M059J (cell line): ENCODE results near the gene MTHFSD. TPM values are rescaled to one million over a fixed set of nuclear protein-coding genes. Genes with fewer than 3 reads are reported as not detected.

Source experiments
- DNase-seq: peaks from one replicate; pipeline ENCODE4 v3.0.0-alpha.2; 2012; ENCODE audit warnings: low read depth
- total RNA-seq: library from RNA; depleted of rRNA; stranded (reverse); fragments of >200 nt; shearing (Covaris generic); gene quantifications from 2 replicates; pipeline ENCODE4 v1.2.3, GENCODE V29; 2014

Gene MTHFSD
- total RNA-seq, 1 experiment from 2014 or later: 18.3 TPM

GRCh38 chr16:86530251-86531190 lies 24.5 kb downstream of the MTHFSD start:
- DNase-seq: no peak

DNA sequence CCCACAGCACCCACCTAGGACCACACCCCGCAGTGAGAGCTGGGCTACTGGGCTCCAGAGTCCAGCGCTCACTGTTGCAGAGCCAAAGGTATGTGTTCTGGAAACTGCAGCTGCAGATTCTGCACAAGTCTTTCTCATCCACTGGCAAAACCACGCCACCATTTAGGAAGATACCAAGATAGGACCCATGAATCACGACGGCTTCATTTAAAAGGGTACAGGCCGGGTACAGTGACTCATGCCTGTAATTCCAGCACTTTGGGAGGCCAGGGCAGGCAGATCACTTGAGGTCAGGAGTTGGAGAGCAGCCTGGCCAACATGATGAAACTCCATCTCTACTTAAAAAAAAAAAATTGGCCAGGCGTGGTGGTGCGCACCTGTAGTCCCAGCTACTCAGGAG lies 25.9 kb downstream of the MTHFSD start:
- DNase-seq: peak; percentile 89

DNA sequence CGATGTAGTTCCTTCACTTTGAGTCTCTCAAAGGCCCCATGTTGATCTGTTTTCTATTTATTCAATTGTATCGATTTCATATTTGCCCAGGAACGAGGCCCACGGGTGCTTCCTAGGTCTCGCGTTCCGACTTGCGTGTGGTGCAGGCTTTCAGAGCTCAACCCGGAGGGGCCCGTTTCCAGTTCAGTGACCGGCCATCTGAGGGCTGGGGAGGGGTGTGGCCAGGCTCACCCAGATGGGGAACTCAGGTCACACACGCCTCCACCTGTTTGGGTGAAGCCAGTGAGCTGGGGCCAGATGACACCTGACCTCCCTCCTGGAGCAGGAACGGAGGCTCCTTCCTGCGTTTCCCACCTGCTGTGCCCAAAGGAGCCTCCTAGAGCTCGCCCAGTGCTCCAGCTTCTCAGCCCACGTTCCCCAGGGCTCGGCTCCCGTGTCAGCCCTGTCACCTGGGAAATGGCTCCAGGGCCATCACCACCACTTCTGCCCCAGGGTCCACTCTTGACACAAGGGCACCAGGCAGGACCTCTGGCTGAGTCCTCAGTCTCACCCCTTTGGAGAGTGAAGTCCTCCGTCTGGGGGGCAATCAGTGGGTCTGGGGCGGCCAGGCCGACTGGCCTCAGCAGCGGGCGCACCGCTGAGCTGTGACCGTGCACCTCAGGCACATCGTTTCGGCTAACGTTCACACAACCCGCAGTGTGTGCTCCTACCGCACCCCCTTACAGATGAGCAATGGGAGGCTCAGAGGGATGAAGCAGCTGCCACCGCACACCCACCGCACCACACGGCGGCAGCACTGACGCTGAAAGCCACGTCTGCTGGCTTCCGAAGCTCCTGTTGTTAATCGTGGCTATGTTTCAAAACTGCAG lies 26.7 kb downstream of the MTHFSD start:
- DNase-seq: no peak

GRCh38 chr16:86527366-86527765 lies 27.7 kb downstream of the MTHFSD start:
- no peak for DNase-seq

DNA sequence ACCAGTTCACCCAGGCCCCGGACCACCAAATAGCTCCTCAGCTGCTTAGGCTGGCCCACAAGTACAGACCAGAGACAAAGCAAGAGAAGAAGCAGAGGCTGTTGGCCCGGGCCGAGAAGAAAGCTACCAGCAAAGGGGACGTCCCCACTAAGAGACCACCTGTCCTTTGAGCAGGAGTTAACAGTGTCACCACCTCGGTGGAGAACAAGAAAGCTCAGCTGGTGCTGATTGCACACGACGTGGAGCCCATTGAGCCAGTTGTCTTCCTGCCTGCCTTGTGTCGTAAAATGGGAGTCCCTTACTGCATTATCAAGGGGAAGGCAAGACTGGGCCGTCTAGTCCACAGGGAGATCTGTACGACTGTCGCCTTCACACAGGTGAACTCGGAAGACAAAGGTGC lies 29.3 kb downstream of the MTHFSD start:
- DNase-seq: no peak

- DNase-seq: no peak
Measured at GRCh38 chr16:86524029-86524428, 31.0 kb downstream of the MTHFSD start.

- no peak for DNase-seq
Measured at GRCh38 chr16:86523166-86523740, 31.8 kb downstream of the MTHFSD start.

GRCh38 chr16:86522634-86523033 lies 32.4 kb downstream of the MTHFSD start:
- no peak for DNase-seq

DNA sequence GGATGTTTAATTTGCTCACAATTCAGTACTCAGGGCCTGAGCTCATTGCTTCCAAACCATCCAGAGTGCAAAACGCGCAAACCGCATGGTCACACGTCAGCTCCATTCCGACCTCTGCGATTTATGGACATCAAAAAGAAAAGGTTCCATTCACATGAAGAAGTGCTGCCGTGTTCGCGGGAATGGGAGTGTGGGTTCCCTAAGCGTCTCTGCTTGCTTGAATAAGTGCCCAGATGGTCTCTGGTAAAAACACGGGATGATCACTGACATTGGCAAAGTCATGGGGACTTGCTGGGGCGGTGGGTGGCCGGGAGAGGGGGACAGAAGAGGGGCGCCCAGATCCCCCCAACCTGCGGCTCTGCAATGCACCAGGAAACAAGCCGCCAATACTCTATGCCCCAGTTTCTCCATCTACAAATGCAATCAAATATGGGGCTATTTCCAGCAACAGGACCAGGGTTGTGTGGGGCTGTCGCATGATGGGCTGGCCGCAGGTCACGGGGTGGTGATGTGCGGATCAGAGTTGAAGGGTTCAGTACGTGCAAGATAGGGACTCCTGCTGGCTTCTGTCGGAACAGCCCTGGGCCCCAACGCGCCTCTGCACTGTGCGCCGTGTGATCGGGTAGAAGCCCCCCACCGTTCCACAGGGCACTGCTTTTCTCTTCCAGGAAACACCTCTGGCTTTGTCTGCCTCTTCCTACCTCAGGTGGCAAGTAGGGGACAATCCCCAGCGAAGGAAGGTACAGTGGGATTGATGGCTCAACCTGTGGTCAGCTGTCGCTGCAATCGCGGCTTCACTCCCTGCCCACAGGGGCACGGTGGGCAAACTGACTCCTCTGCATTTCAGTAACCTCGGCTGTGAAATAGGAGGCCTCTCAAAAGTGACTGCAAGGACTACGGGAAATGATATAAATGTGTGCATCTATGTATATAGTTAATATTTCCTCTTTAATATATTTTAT lies 33.5 kb downstream of the MTHFSD start:
- no peak for DNase-seq

DNA sequence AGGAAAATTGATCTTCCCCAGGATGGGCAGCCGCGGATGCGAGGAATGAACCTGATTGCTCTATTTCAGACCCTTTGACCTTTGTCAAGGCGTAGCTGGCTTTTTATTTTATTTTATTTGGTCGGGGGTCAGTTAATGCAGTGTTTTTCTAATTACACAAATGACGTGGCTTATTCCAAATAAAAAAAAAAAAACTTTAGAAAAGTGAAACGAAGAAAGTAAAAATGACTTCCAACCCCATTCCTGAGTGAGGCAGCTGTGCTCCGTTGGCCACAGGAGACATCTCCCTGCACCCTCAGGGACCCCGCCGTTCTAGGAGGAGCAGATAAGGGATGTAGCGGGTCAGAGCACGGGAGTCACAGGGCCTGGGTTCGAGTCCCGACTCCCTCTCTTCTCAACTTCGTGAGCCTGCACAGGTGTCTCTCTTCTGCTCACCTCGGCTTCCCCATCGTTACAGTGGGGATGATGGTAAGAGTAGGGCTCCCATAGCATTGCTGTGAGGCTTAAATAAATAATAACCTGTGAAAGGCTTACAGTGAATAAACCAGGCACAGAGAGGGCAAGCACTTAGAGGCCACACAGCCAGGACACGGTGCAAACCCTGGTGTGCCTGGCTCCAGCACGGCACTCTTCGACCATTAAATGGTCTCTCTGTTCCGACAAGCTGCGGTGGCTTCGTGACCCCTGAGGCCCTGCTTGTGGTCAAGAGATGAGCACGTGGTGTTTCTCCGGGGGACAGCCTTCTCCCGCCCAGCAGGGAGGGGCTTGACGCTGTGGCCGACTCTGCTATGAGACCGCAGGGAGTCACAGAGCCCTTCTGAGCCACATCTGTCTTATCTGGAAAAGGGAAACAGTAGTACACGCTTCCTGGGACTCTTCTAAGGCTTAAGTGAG lies 34.5 kb downstream of the MTHFSD start:
- DNase-seq: no peak

DNA sequence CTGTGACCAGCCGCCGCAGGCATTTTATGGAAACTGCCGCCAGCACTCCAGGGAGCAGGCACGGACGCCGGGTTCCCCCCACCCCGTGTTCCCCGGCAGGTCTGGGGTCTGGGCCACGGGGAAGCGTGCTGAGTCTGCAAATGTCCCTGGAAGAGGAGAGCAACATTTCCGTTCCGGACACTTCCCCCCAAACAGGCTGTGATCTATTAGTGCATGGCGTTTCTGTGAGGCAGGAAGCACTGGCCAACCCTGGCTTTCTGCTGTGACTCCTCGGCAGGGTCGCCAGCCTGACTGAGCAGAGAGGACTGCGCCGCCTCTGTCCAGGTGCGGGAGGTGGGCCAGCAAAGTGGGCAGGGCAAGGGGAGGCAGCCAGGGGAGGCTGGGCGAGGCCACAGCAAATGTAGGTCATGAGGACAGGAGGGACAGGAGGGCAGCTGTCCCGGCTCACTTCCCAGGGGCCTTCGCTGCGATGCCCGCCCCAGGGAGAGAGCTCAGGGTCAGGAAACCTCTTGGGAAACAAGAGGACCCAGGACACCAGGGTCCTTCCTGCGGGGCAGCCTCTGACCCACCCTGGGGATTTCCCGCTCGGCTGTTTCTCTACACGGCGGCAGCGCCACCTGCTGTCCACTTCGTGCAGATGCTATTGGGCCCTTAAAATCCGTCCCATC lies 35.3 kb downstream of the MTHFSD start:
- peak; percentile 58 for DNase-seq

DNA sequence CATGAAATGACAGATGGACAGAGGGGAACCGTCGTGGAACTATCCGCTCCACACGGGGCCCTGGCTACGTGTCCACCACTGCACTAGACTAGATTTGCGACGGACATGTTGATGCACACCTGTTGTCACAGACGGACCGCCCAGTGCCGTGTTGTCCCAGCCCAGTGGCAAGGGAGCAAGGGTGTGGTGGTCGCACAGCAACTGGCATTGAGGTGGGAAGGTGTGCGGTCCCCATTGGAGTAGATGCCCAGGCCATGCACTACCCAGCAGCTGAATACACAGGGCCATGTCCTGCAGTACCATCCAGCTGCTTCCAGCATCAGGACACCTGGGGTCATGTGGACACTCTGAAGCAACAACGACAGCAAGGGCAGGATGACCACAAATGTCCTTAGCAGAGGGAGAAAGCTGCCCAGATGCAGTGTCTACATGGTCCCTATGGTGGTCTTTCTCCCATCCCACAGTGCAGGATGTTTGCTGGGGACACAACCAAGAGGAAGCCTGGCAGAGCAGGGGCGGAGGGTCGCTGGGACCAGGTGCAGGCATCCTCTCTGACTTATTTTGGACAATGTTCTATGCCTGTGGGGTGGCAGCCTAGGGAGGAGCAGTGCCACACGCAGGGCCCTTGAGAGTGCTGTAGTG lies 35.9 kb downstream of the MTHFSD start:
- DNase-seq: no peak

DNA sequence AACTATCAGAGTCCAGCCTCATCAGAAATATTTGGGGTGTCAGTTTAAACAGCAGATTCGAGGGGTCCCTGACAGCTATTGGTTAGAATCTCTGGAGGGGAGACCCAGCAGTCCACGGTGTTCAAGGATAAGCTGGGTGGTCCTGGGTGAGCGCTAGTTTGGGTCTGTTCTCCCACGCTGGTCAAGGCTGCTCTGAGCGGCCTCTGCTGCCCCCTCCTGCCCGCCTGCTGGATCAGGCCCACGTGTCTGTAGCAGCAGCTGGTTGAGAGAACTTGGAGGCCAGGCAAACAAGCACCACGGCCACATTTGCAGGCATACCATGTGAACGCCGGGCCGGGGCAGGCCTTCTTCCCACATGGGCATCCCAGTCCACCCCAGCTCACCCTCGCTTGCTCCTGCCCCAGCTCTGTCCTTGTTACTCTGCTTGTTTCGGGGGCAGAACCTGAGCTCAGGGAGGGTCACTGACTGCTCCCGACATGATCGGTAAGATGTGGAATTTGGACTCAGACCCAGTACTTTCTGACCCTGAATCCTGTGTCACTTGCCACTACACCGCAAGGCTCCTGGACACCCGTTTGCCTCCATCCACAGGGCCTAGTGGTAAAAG lies 37.3 kb downstream of the MTHFSD start:
- DNase-seq: peak; percentile 79

GRCh38 chr16:86517033-86517432 lies 38.0 kb downstream of the MTHFSD start:
- peak; percentile 34 for DNase-seq

- no peak for DNase-seq
Measured at GRCh38 chr16:86516623-86517003, 38.4 kb downstream of the MTHFSD start.

DNA sequence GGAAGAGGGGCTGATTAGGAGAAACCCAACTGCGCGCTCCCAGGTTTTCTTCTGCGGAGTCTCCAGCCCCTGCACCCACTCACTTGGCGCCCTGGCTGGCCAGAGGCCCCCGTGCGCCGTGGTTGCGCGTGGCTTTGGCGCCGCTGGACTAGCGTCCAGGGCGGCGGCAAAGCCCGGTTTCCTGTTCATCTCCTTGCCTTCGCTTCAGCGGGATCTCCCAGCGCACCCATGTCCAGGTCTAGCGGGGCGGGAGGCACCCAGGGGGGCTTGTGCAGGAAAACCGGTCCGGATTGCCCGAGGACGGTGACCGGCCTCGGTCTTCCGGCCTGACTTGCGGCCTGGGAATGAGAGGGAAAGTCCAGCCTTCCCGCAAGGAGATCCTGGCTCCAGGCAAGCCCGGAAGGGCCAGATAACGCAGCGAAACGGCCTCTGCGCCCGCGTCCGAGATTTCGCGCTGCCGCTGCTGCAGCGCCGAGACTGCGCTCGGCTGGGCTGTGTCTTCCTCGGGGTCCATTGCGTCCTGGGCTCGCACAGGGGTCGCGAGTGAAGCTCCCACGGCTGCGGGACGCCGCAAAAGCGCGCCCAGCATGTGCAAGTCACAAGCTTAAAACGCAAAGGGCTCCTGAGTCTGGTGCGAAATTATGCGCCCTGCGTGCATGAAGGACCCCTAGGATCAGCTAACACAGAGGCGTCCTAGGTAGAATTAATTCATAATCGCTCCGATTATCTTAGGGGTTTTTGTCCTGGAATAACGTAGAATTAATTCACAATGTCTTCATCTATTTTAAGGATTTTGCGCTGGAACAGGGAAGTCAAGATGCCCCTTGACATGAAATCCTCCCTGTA lies 39.0 kb downstream of the MTHFSD start:
- no peak for DNase-seq

DNA sequence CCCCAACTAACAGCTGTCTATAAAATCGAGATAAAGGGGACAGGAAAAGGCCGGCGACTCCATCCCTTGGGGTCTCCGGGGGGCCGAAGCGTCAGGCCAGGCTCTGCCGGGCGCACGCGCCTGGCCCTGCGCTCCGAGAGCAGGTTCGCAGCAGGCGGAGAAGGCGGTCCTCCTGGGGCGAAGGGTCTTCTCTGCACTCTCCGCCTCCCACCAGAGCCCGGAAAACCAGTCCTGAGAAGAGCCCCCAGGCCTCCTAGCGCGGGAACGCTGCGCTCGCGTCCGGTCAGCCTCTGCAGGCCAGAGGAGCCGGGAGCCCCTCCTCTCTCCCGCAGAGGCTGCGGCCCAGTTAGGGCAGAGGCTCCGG lies 39.6 kb downstream of the MTHFSD start:
- DNase-seq: no peak
